Activated T-cell treated with anti-CD3 and anti-CD28 coated beads for 4 hours (primary cell): Measurements from ENCODE around the gene CCHCR1.
"Not testable (repeated sequence)": the region's sequence is repeated elsewhere in the genome, so short reads cannot be mapped to it uniquely, and the experiment has no call there.

Source experiments
- DNase-seq: peaks from one replicate; pipeline ENCODE4 v3.0.0-alpha.2; 2020

Gene CCHCR1

DNA sequence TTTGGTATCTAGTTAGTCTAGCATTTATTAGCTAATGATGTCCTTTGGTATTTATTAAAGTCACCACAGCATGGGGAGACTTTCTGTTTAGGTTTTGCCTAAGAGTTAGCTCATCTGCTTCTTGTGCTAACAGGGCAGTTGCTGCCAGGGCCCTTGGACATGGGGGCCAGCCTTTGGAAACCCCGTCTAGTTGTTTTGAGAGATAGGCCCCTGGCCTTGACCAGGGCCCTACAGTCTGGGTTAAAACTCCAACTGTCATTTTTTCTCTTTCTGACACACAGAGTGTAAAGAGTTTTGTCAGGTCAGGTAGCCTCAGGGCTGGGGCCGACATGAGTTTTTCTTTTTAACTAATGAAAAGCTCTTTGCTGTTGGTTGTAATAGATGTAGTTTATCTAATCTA, 25.7 kb upstream of the CCHCR1 start:
- not testable (repeated sequence) for DNase-seq

DNA sequence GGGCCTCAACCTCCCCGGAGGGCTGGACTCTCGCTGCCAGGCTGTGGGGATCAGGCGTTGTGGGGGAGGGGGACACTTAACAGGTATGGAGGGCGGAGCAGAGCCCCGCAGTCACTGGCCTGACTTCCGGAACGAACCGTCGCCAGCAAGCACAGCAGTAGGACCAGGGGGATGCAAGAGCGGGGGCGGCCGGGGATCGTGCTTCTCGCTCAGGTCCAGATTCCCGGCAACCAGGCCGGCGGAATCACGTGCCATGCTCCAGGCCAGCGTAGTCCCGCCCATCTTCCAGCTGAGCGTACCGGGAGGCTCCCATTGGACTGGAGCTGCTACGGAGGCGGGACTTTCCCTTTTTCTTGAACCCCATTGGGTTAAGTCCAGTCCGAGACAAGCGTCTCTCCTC, 22.9 kb upstream of the CCHCR1 start:
- DNase-seq = peak; percentile 33

- no peak for DNase-seq
Measured at GRCh38 chr6:31179896-31180295, 22.3 kb upstream of the CCHCR1 start.

GRCh38 chr6:31179042-31179386, 21.4 kb upstream of the CCHCR1 start:
- DNase-seq = no peak

DNA sequence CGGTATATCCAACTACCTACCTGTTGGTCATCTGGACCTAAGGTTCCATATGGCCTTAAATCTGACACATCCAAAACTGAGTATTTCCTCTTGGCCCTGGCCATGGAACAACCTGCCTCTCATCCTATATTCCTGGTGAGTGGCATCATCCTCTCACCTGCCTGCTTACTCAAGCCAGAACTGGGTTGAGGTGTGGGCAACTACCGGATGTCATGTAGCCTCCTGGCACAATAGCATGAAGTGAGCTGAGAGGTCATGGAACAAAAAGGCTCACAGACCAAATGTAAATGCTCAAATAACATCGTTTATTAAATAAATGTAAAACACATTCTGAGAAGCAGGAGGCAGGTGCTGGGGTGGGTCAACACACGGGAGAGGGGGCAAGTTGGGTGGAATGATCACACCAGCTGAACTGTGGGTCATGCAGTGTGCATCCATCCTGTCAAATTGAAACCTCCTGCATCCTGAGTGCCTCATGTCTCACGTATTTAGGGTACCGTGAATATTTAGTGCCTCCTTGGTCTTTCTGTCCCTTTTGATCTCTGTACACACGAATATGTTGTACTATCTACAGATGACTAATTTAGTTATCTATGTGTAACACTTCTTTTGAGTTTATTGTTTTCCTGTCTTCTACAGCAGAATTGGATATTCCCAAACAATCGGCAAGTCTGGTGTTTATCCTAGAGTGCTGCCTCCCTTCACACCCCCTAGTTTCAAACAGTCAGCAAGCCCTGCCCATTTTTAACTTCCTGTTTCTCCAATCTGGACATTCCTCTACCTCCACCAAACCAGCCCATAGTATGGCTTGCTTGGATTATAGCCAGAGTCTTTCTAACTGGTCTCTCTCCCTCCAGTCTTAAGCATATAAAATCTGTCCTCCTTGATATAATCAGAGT, 20.8 kb upstream of the CCHCR1 start:
- DNase-seq = no peak

DNA sequence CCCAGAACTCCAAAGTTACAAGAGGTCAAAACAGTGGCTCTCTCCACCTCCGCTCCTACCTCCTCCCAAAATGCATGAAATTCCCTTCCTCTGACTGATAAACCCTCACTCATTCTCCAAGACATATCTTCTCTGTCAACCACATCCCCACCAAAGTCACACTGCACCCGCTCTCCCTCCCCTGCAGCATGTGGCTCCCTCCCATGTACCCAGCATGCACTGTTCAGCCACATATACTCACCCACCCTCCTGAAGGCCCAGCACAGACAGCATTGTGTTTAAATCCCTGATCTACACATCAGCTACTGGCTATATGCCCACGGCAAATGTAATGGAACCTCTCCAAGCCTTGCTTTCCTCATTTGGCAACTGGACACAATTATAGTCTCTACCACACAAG, 18.4 kb upstream of the CCHCR1 start:
- no peak for DNase-seq

GRCh38 chr6:31174378-31174777, 16.8 kb upstream of the CCHCR1 start:
- DNase-seq = no peak

DNA sequence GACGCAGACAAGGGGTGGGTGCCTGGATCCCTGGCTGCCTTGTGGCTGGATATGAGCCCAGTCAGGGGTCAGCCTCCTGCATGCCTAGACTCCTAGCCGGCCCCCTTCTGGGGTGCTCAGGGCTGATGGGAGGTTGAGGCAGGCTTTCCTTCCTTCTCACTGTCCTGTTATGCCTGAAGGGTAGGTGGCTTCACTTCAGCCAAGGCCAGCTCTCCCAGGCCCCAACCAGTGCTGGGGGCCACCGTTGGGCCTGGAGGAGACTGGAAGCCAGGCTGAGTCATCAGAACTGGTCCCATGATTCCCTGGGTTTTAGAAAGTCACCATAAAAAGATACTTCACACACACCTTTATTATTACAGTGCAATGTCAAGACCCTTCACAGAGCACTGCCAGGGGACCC, 15.8 kb upstream of the CCHCR1 start:
- no peak for DNase-seq

GRCh38 chr6:31172973-31173384, 15.4 kb upstream of the CCHCR1 start:
- DNase-seq = no peak

DNA sequence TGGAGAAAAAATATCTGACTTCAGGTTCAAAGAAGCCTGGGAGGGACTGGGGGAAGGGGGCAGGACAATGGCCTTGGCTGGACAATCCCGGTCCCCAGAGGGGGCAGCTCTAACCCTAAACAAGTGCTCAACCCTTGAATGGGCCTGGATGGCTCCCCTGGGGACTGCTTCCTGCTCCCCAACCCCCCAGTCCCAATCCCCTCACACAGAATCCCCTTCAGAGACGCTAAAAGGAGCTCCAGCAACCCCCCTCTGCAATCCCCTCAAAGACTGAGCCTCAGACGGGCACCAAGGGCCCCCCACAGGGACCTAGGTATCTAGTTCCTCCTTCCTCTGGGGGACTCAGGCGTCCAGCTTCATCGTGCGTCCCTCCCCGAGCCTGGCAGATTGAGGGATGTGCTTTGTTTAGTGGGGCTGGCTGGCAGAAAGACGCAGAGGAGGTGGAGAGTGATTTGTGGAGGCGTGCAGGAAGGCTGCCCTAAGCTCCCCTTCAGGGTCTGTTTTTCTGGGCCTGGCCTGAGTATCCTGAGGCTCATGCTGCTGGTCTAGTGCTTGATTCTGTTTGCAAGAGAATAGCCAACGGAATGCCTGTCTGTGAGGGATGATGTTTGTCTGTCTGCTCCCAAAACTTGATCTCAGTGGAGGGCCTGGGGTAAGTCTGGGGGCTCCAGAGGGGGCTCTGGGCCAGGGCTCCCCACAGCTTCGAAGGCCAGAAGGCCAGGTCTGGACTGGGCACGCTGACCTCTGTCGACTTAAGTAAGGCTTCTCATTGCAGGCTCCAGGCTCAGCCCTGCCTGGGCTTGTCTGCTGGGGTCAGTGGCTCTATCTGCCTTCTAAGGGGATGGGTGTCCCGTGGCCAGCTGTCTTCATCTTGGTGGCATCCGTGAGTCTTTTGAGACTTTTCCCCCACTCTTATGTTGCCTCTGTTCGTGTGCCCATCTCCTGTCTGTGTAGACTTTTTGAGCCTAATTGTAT, 14.6 kb upstream of the CCHCR1 start:
- DNase-seq = no peak

- DNase-seq = no peak
Measured at GRCh38 chr6:31170987-31171671, 13.5 kb upstream of the CCHCR1 start.

DNA sequence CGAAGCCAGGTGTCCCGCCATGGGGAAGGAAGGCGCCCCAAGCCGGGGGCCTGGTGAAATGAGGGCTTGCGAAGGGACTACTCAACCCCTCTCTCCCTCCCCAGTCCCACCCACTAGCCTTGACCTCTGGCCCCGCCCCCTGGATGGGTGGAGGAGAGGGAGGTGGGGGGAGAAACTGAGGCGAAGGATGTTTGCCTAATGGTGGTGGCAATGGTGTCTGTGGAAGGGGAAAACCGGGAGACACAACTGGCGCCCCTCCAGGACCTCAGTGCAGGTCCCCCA, 12.9 kb upstream of the CCHCR1 start, which contains the start of gene POU5F1:
POU5F1 (minus strand) TSS at position 83 of the 282 bp plus-strand sequence; CDS start at position 21, 62 bp downstream.
- no peak for DNase-seq

GRCh38 chr6:31169858-31170599, 12.4 kb upstream of the CCHCR1 start:
- not testable (repeated sequence) for DNase-seq

DNA sequence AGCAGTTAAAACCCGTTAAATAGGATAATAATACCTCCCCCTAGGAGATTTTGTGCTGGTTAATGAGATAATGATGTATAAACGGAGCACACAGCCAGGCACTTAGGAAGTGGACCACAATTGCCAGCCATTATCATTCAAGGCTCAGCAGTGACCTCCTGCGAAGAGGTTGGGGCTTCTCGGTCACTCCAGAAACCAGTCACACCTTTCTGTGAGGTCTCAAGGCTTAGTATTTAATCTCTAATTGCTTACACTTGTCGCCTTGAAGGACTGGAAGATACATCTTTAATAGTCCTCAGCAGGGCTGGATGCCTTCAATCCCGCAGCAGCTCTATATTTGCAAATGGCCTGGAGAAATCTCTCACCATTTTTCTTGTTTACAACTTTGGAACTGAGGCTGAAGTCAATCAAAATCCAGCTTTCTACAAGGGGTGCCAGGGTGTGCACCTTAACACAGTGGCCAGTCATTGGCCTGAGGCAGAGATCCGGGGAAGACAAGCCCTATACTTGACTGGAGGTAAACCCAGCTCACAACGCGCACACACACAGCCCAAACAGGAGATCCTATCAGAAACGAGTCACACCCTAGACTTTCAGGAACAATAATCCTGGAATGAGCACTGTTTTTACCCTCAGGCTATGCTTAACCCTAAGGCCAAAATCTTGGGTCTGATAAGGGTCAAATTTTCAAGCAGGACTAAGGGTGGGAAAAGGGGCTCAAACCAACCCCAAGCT, 11.7 kb upstream of the CCHCR1 start:
- no peak for DNase-seq

GRCh38 chr6:31168606-31169005, 11.0 kb upstream of the CCHCR1 start:
- no peak for DNase-seq

DNA sequence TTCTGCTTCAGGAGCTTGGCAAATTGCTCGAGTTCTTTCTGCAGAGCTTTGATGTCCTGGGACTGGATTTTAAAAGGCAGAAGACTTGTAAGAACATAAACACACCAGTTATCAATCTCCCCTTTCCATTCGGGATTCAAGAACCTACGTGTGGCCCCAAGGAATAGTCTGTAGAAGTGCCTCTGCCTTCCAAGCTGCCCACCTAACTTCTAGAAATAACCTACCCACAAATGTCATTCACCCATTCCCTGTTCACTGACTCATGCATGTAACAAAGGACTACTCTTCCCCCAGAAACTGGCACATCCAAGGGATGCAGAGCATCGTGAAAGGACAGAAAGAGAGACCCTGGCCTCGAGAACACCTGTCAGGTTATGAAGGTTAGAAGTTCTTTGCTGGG, 8.4 kb upstream of the CCHCR1 start:
- DNase-seq = no peak

DNA sequence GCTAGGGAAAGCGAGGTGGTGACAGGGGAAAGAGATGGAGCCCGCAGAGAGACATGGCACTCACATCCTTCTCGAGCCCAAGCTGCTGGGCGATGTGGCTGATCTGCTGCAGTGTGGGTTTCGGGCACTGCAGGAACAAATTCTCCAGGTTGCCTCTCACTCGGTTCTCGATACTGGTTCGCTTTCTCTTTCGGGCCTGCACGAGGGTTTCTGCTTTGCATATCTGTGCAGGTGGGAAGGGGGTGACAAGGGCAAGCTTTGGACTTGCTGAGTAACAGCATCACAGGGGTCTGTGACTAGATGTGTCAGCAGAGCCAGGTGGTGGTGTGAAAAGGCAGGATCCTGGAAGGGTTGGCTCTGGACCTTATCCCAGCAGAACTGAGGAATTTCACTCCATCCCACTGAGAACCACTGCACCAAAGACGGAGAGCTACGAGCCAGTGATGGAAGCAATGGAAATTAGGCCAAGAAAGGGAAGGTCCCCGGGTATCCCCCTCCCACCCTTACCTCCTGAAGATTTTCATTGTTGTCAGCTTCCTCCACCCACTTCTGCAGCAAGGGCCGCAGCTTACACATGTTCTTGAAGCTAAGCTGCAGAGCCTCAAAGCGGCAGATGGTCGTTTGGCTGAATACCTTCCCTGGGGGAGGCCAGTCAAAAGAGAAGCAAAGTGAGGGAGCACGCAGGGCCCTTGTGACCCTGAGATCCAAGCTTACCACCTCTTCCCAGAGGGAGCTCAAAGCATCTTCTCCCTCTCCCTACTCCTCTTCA, 7.6 kb upstream of the CCHCR1 start:
- not testable (repeated sequence) for DNase-seq

DNA sequence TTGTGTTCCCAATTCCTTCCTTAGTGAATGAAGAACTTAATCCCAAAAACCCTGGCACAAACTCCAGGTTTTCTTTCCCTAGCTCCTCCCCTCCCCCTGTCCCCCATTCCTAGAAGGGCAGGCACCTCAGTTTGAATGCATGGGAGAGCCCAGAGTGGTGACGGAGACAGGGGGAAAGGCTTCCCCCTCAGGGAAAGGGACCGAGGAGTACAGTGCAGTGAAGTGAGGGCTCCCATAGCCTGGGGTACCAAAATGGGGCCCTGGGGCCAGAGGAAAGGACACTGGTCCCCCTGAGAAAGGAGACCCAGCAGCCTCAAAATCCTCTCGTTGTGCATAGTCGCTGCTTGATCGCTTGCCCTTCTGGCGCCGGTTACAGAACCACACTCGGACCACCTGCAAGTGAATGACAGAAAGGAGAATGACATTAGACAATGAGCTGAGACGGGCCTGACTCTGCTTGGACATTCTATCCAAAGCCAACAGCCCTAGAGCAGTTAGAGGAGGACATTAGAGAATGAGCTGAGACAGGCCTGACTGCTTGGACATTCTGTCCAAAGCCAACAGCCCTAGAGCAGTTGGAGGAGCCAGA, 7.0 kb upstream of the CCHCR1 start:
- DNase-seq = not testable (repeated sequence)

GRCh38 chr6:31163922-31164321, 6.3 kb upstream of the CCHCR1 start:
- no peak for DNase-seq

GRCh38 chr6:31162463-31163165, 5.0 kb upstream of the CCHCR1 start:
- DNase-seq = no peak
